Peyer's patch (tissue), 4 donors: ENCODE measurements around the gene C7orf57.

Source experiments
- POLR2A ChIP-seq, 2 donors: fragments of 450-650 bp; IDR thresholded peaks; one replicate each; pipeline ENCODE4 v1.5.1; 2017; ENCODE audit warnings: antibody characterized with exemption in 2 of 2, mild to moderate bottlenecking in 2 of 2, moderate library complexity in 2 of 2
- TF ChIP-seq, protein P1 (sequence below), 6 experiments: fragments of 450-650 bp in 4 of 6; fragments of 200-600 bp in 2 of 6; sonication (generic) in 1 of 6; IDR thresholded peaks; one replicate each; pipeline ENCODE4 v1.5.1; 2017 to 2019; ENCODE audit warnings: antibody characterized with exemption in 6 of 6, mild to moderate bottlenecking in 3 of 6, moderate library complexity in 1 of 6

DNA sequence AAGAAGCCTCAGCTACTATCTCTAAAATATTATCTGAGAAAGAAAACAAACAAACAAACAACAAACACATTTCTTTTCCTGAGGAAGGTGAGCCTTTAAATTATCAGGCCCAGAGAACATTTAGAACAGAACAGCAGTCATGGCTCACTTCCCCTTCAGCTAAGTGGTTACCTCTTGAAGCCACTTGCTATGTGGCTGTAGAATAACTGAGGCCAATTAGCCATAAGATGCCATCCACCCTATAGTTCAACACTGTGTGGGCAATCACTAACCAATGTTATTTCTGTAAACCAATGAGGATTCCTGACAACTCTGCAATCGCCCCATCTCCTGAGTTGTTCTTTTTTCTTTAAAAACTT lies 50.1 kb downstream of the C7orf57 start:
- TF ChIP-seq, protein P1, sequence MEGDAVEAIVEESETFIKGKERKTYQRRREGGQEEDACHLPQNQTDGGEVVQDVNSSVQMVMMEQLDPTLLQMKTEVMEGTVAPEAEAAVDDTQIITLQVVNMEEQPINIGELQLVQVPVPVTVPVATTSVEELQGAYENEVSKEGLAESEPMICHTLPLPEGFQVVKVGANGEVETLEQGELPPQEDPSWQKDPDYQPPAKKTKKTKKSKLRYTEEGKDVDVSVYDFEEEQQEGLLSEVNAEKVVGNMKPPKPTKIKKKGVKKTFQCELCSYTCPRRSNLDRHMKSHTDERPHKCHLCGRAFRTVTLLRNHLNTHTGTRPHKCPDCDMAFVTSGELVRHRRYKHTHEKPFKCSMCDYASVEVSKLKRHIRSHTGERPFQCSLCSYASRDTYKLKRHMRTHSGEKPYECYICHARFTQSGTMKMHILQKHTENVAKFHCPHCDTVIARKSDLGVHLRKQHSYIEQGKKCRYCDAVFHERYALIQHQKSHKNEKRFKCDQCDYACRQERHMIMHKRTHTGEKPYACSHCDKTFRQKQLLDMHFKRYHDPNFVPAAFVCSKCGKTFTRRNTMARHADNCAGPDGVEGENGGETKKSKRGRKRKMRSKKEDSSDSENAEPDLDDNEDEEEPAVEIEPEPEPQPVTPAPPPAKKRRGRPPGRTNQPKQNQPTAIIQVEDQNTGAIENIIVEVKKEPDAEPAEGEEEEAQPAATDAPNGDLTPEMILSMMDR (IDR thresholded peaks at IDR 0.05), result no peak
- no peak for TF ChIP-seq POLR2A (IDR thresholded peaks at IDR 0.05)
